ENCODE data around the gene ZMIZ2.

GRCh38 chr7:44759246-44759645 is 10.6 kb downstream of the ZMIZ2 start:
- TF ChIP-seq EZH2phosphoT487 (conservative IDR thresholded peaks at IDR 0.05; ENCODE audit: low read length) (no peak), CTCF (IDR thresholded peaks at IDR 0.05; ENCODE audit: insufficient read depth, low read length, poor library complexity, severe bottlenecking) (no peak)

All from SU-DHL-6 (cell line).